ENCODE measurements around the gene HOXA9. TPM values are rescaled to one million over a fixed set of nuclear protein-coding genes. Genes with fewer than 3 reads are reported as not detected.

HOXA9 gene
- total RNA-seq, 1 donor from 2014 or later: 14.5 TPM

DNA sequence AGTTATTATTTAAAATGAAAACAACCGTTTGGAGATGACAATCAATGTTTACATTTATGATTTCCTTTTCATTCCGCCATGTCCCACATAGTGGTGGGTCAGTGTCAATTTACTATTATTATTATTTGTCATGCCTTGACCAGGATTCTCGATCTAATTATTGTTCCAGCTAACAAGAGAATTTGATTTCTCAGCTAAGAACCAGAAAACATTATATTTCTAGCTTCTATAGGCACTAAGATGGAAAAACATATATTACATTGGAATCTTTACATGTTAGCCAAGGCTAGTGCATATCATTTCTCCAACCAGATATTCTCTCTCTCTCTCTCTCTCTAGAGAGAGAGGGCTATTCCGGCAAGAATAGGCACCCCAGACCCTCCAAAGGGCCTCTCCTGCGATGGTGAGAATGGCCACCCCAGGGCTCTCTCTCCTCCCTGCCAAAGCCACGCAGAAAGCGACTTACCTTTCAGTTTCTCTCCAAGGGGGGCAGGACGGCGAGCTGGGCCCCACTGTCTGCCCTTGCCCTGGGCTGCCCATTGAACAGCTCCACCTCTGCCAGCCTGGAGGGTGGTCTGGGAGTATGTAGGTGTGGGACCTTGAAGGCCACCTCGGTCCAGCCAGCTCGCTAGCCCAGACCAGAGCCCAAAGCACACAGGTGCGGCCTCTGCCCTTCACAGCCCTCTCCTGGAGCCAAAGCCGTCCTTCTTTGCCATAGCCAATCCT, 15.3 kb downstream of the HOXA9 start:
- DNase-seq (ENCODE audit: low spot score in 2 of 2, unreplicated experiment in 2 of 2): peak in 1 of 2 experiments; percentile 46
- Mint-ChIP-seq H3K4me3 (peak overlapping the region; percentile 87), H3K36me3 (peaks cover 17% of the 10 kb centered on the region), H3K9me3 (no peaks in the 10 kb centered on the region), H3K27me3 (ENCODE audit: low read depth) (peaks cover 35% of the 10 kb centered on the region), H3K27ac (peak overlapping the region; percentile 99), H3K4me1 (peaks cover 78% of the 10 kb centered on the region)
- TF ChIP-seq, protein P1, sequence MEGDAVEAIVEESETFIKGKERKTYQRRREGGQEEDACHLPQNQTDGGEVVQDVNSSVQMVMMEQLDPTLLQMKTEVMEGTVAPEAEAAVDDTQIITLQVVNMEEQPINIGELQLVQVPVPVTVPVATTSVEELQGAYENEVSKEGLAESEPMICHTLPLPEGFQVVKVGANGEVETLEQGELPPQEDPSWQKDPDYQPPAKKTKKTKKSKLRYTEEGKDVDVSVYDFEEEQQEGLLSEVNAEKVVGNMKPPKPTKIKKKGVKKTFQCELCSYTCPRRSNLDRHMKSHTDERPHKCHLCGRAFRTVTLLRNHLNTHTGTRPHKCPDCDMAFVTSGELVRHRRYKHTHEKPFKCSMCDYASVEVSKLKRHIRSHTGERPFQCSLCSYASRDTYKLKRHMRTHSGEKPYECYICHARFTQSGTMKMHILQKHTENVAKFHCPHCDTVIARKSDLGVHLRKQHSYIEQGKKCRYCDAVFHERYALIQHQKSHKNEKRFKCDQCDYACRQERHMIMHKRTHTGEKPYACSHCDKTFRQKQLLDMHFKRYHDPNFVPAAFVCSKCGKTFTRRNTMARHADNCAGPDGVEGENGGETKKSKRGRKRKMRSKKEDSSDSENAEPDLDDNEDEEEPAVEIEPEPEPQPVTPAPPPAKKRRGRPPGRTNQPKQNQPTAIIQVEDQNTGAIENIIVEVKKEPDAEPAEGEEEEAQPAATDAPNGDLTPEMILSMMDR (IDR thresholded peaks at IDR 0.05; ENCODE audit: unreplicated experiment): no peak

DNA sequence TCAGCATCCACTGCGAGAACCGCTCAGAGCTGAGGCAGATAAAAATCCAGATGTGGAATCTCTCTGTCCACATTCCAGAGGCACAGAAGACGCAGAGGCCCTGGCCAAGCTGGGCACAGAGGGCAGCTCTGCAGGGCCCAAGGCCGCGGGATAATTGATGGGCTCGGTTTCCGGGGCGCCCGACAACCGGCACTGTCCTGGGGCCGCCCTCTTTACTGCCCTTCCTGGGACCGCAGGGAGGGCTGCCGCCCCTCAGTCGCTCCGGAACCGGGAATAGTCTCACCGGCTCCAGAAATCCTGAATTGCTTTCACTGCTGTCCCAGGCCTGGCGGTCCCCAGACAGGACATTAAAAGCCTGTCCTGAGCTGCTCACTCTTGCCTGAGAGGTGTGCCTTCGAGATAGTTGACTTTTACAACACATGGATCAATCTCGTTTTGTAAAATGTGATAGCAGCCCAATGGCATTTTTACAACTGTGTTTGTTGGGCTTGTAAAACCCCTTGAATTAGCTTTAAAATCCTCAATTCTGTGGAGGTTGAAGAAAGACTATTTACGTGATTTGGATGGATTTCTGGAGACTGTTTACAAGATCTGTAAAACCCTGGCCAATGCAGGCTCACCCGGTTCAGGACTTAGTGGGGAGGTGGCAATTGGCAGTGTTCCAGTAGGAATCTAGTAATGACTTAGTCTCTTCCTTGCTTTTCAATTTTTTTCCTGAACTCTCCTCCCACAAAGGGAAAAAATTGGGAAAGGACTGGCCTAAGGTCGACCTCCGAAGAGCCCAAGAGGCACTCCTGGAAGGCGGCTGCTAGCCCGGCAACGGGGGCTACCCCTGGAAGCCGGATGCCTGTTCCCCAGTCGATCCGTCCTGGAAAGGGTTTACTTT, 16.3 kb downstream of the HOXA9 start:
- H3K27me3 Mint-ChIP-seq (ENCODE audit: low read depth): peaks cover 25% of the 10 kb centered on the region
- peak in 1 of 2 experiments; percentile 45 for DNase-seq (ENCODE audit: low spot score in 2 of 2, unreplicated experiment in 2 of 2)
- H3K4me3 Mint-ChIP-seq: peak overlapping the region; percentile 87
- TF ChIP-seq, protein P1 (IDR thresholded peaks at IDR 0.05; ENCODE audit: unreplicated experiment): no peak
- H3K4me1 Mint-ChIP-seq: peaks cover 78% of the 10 kb centered on the region
- peak overlapping the region; percentile 99 for H3K27ac Mint-ChIP-seq
- H3K9me3 Mint-ChIP-seq: no peaks in the 10 kb centered on the region
- H3K36me3 Mint-ChIP-seq: peaks cover 15% of the 10 kb centered on the region

DNA sequence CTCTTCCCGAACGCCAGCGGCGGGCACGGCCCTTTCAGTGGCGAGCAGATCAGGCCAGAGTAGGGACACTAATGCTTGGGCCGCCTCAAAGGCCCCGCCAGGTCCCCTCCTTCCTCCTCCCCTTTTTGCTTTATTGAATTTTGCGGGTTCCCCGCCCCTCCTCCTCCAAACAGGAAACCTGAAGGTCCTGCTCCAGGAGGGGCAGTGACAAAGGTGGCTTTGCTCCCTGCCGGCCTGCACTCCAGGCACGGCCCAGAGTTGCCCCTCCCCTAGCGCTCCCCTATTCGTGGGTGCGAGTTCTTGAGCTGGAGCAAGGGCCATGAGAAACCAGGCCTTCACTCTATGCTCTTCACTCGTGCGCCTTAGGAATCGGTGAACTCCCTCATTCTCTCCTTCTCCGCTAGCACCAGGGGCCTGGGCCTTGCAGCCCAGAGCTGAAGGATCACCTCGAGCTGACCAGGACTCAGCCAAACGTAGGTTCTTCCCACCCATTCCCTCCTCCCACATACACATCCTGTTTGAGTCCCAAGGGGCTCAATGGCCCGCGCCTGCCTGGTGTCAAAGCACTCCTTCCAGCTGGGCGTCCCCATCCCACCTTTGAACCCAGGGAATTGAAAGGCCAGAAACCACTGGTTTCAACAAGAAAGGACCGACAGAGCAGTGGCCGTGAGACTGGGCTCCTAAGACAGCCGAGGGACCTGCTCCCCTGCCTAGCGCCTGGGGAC, 17.1 kb downstream of the HOXA9 start:
- H3K27me3 Mint-ChIP-seq (ENCODE audit: low read depth): peaks cover 17% of the 10 kb centered on the region
- H3K27ac Mint-ChIP-seq: peak overlapping the region; percentile 99
- H3K4me1 Mint-ChIP-seq: peaks cover 73% of the 10 kb centered on the region
- peaks cover 14% of the 10 kb centered on the region for H3K36me3 Mint-ChIP-seq
- TF ChIP-seq, protein P1 (IDR thresholded peaks at IDR 0.05; ENCODE audit: unreplicated experiment): no peak
- H3K4me3 Mint-ChIP-seq: peak overlapping the region; percentile 87
- peak in 1 of 2 experiments; percentile 51 for DNase-seq (ENCODE audit: low spot score in 2 of 2, unreplicated experiment in 2 of 2)
- no peaks in the 10 kb centered on the region for H3K9me3 Mint-ChIP-seq

DNA sequence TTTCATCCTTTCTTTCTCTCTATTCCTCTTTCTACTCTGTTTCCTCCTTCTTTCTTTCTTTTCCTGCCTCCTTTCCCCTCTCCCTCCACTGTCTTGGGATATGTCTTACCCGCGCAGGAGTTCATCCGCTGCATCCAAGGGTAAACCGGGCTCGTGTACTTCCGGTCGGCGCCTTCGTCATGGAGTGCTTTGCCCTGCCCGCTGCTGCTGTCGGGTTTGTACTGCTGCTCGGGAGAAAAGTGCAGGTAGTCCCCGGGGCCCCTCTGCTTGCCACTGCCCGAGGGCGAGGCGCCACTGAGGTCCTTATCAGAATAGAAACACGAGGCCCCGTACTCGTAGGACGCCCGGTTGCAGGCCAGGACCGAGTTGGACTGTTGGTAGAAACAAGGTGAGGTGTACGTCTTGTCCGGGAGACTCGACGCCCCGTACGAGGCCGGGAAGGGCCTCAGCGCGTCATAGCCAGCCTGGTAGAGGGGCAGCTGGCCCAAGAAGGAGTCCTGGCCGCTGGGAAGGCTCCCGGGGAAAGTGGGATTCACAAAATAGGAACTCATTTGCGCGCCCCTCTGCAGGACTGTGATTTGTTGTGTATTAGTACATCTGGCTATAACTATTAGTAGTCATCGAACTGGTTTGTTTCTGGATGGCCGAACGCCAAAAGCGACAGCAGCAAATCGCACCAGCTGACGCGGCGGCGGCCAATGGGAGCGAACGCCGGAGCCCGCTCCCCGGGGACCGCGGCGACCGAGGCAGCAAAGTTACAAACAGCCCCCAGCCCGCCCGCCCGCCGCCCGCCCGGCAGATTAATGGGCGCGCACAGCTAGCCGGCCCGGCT, 17.9 kb downstream of the HOXA9 start, which contains the start of gene HOXA6:
HOXA6 (minus strand) TSS at position 576 of the 832 bp plus-strand sequence; CDS start at position 551, 25 bp downstream.
- peaks cover 70% of the 10 kb centered on the region for H3K4me1 Mint-ChIP-seq
- H3K27me3 Mint-ChIP-seq (ENCODE audit: low read depth): peaks cover 12% of the 10 kb centered on the region
- H3K4me3 Mint-ChIP-seq: peak within 1 kb of the TSS; percentile 87
- H3K9me3 Mint-ChIP-seq: no peaks in the 10 kb centered on the region
- peak within 1 kb of the TSS; percentile 99 for H3K27ac Mint-ChIP-seq
- peak in 1 of 2 experiments; percentile 75 for DNase-seq (ENCODE audit: low spot score in 2 of 2, unreplicated experiment in 2 of 2)
- H3K36me3 Mint-ChIP-seq: peaks cover 18% of the 10 kb centered on the region
- TF ChIP-seq, protein P1 (IDR thresholded peaks at IDR 0.05; ENCODE audit: unreplicated experiment): no peak
